Gastroesophageal sphincter (tissue), 3 donors: Measurements from ENCODE around the gene SLC38A6.

Experiments used
- CTCF ChIP-seq, 4 experiments: fragments of 200-600 bp in 2 of 4; fragments of 450-650 bp in 2 of 4; sonication (generic) in 1 of 4; IDR thresholded peaks; one replicate each; pipeline ENCODE4 v1.5.1; 2017 to 2019; ENCODE audit warnings: antibody characterized with exemption in 4 of 4, mild to moderate bottlenecking in 2 of 4, moderate library complexity in 2 of 4
- EP300 ChIP-seq: sonication (generic); formaldehyde crosslinking; IDR thresholded peaks from one replicate; pipeline ENCODE4 v1.6.1; 2017; ENCODE audit warnings: antibody characterized with exemption, mild to moderate bottlenecking
- POLR2A ChIP-seq, 2 donors: fragments of 450-650 bp; IDR thresholded peaks; one replicate each; pipeline ENCODE4 v1.6.1; 2017; ENCODE audit warnings: antibody characterized with exemption in 2 of 2, mild to moderate bottlenecking in 2 of 2, moderate library complexity in 1 of 2
- POLR2AphosphoS5 ChIP-seq: sonication (generic); formaldehyde crosslinking; IDR thresholded peaks from one replicate; pipeline ENCODE4 v1.6.1; 2017; ENCODE audit warnings: antibody characterized with exemption

- TF ChIP-seq POLR2A (IDR thresholded peaks at IDR 0.05) (no peak), CTCF (IDR thresholded peaks at IDR 0.05) (no peak), EP300 (no peak), POLR2AphosphoS5 (no peak)
These were observed 61.2 kb downstream of the SLC38A6 start for GRCh38 chr14:61042220-61042619.
